Measurements from ENCODE around the gene DHRS3. TPM values are rescaled to one million over a fixed set of nuclear protein-coding genes. Genes with fewer than 3 reads are reported as not detected.

Gene DHRS3
- total RNA-seq, 1 experiment from 2014 or later, result 54.5 TPM

DNA sequence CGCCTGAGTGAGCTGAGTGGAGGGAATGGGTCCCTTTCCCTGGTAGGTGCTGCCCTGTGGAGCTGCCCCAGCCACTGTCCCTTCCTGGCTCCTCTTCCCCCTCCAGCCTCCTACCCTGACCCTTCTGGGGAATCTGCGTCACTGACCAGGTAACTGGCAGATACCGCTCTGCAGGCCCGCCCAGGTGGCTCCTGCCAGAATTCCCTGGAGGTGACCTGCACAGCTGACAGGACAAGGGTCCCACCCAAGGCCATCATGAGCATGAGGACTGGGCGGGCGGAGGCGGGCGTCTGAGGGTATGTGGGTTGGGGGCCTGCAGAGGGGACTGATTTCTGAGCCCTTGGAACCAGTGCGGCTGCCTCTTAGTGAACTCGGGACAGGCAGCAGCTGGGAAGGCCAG, 32.5 kb downstream of the DHRS3 start:
- no peak overlapping the region for H2BK5ac ChIP-seq (ENCODE audit: insufficient read length, low read length)
- Mint-ChIP-seq H3K9me3 (peaks cover 0 to 3% of the 10 kb centered on the region in 2 experiments; a peak in 1 of 5 replicates), H3K36me3 (ENCODE audit: insufficient read depth in 1 of 3, low read depth in 3 of 3) (peaks cover 0 to 23% (median 15%) of the 10 kb centered on the region in 3 experiments; a peak in 4 of 7 replicates), H3K4me3 (no peak overlapping the region), H3K27me3 (ENCODE audit: low read depth) (no peaks in the 10 kb centered on the region), H3K4me1 (peaks cover 0 to 5% of the 10 kb centered on the region in 2 experiments; a peak in 1 of 4 replicates), H3K27ac (no peak overlapping the region)
- H3K4me2 ChIP-seq (ENCODE audit: insufficient read depth, insufficient read length, low read length), result no peak overlapping the region
- H4K91ac ChIP-seq (ENCODE audit: insufficient read length, low read depth, low read length), result no peak overlapping the region
- no peaks in the 10 kb centered on the region for H3K79me1 ChIP-seq (ENCODE audit: insufficient read depth, low read depth, low read length, poor library complexity, severe bottlenecking)
- H2BK12ac ChIP-seq (ENCODE audit: insufficient read length, low read depth, low read length), result no peak overlapping the region
- H3K27me3 ChIP-seq (ENCODE audit: insufficient read depth, low read length), result no peaks in the 10 kb centered on the region
- H2BK120ac ChIP-seq (ENCODE audit: low read depth, low read length, poor library complexity, severe bottlenecking), result no peak overlapping the region
- H3K9ac ChIP-seq (ENCODE audit: extremely low read depth, insufficient read length, low read length), result no peak overlapping the region
- no peak for DNase-seq
- TF ChIP-seq, protein P1, sequence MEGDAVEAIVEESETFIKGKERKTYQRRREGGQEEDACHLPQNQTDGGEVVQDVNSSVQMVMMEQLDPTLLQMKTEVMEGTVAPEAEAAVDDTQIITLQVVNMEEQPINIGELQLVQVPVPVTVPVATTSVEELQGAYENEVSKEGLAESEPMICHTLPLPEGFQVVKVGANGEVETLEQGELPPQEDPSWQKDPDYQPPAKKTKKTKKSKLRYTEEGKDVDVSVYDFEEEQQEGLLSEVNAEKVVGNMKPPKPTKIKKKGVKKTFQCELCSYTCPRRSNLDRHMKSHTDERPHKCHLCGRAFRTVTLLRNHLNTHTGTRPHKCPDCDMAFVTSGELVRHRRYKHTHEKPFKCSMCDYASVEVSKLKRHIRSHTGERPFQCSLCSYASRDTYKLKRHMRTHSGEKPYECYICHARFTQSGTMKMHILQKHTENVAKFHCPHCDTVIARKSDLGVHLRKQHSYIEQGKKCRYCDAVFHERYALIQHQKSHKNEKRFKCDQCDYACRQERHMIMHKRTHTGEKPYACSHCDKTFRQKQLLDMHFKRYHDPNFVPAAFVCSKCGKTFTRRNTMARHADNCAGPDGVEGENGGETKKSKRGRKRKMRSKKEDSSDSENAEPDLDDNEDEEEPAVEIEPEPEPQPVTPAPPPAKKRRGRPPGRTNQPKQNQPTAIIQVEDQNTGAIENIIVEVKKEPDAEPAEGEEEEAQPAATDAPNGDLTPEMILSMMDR (conservative IDR thresholded peaks at IDR 0.05), result no peak
- H3K23me2 ChIP-seq (ENCODE audit: insufficient read length, low read depth, low read length, poor library complexity, severe bottlenecking), result no peaks in the 10 kb centered on the region
- H3K79me2 ChIP-seq (ENCODE audit: insufficient read depth, low read length), result no peaks in the 10 kb centered on the region
- H4K5ac ChIP-seq (ENCODE audit: insufficient read length, low read depth, low read length), result no peak overlapping the region
- H3K9me3 ChIP-seq (ENCODE audit: control insufficient read depth, low read depth, low read length), result no peaks in the 10 kb centered on the region
- no peaks in the 10 kb centered on the region for H4K20me1 ChIP-seq (ENCODE audit: control insufficient read depth, insufficient read depth, insufficient read length)
- no peak overlapping the region for H3T11ph ChIP-seq (ENCODE audit: low read length)
- no CpG with 5 or more reads among the region's 10 CpGs for WGBS (ENCODE audit: extremely low coverage, insufficient read length, low lambda C conversion rate)
- no peak overlapping the region for H2BK20ac ChIP-seq (ENCODE audit: low read depth, low read length, poor library complexity, severe bottlenecking)
- H3K23ac ChIP-seq (ENCODE audit: insufficient read length, low read depth, low read length), result no peak overlapping the region
- no peaks in the 10 kb centered on the region for H3K4me1 ChIP-seq (ENCODE audit: insufficient read depth, low read length)
- H3K56ac ChIP-seq (ENCODE audit: insufficient read length, low read depth, low read length), result no peak overlapping the region
- no peak overlapping the region for H4K8ac ChIP-seq (replicated peaks; ENCODE audit: insufficient read length, low read depth, low read length)
- H2AFZ ChIP-seq (ENCODE audit: low read length), result no peak overlapping the region
- H3K14ac ChIP-seq (ENCODE audit: insufficient read depth, low read length), result no peak overlapping the region
- no peak overlapping the region for H3K4ac ChIP-seq (ENCODE audit: low read depth, low read length)
- H2AK5ac ChIP-seq (ENCODE audit: insufficient read length, low read length), result no peak overlapping the region
- H3K18ac ChIP-seq (ENCODE audit: insufficient read length, low read depth, low read length), result no peak overlapping the region
- H3K27ac ChIP-seq (ENCODE audit: insufficient read length, low read depth, low read length), result no peak overlapping the region
- H2BK15ac ChIP-seq (ENCODE audit: low read depth, low read length), result no peak overlapping the region

Measured in H9 (cell line).